IMR-90 (cell line): ENCODE data around the gene TMEM144. TPM values are rescaled to one million over a fixed set of nuclear protein-coding genes. Genes with fewer than 3 reads are reported as not detected.

ENCODE experiments used
- ATAC-seq: fragments of 200-7000 bp; cut with Tn5 transposase; 2 replicates; pipeline ENCODE4 v1.9.1; 2020; ENCODE audit warnings: low read depth, mild to moderate bottlenecking, moderate library complexity
- BruUV-seq: library from RNA; stranded (reverse); fragments of 400-500 nt; replicated peaks from 2 replicates; lab custom pipeline; 2021; lab: Mats Ljungman, UMichigan
- CTCF ChIA-PET: fragments of 300-600 bp; formaldehyde crosslinking; extraction: SDS; loops from one replicate; lab custom pipeline; 2021; ENCODE audit warnings: antibody characterized with exemption; lab: Yijun Ruan, JAX
- POLR2A ChIA-PET: fragments of 300-600 bp; sonication (Branson Sonifier 250); formaldehyde crosslinking; loops from one replicate; lab custom pipeline; 2022; ENCODE audit warnings: antibody characterized with exemption; ENCODE audit not compliant: unreplicated experiment; lab: Charles Lee
- DNase-seq: peaks from one replicate; pipeline ENCODE4 v3.0.0; 2013
- H2AFZ ChIP-seq: replicated peaks from 2 replicates; pipeline ENCODE3; 2013; ENCODE audit warnings: low read length, mild to moderate bottlenecking; ENCODE audit not compliant: poor library complexity
- H2AK5ac ChIP-seq: 2 replicates; pipeline ENCODE4 v1.6.1; 2013; ENCODE audit warnings: low read depth, low read length, inconsistent platforms
- H2AK9ac ChIP-seq: replicated peaks from 2 replicates; pipeline ENCODE3; 2013; ENCODE audit warnings: mild to moderate bottlenecking, low read depth, low read length, moderate library complexity; ENCODE audit not compliant: poor library complexity
- H2BK120ac ChIP-seq: 2 replicates; pipeline ENCODE4 v1.6.1; 2013; ENCODE audit warnings: low read depth, low read length, inconsistent platforms
- H2BK15ac ChIP-seq: 3 replicates; pipeline ENCODE4 v1.6.1; 2013; ENCODE audit warnings: low read depth, low read length, inconsistent platforms
- H2BK20ac ChIP-seq: 2 replicates; pipeline ENCODE4 v1.6.1; 2013; ENCODE audit warnings: low read depth, mild to moderate bottlenecking, inconsistent platforms, low read length, moderate library complexity
- H2BK5ac ChIP-seq: 2 replicates; pipeline ENCODE4 v1.6.1; 2013; ENCODE audit warnings: mild to moderate bottlenecking, low read depth, low read length, inconsistent platforms; ENCODE audit not compliant: poor library complexity, severe bottlenecking
- H3K14ac ChIP-seq: replicated peaks from 2 replicates; pipeline ENCODE4 v1.6.1; 2013; ENCODE audit warnings: low read depth, low read length, inconsistent platforms
- H3K18ac ChIP-seq: 2 replicates; pipeline ENCODE4 v1.6.1; 2013; ENCODE audit warnings: low read depth, low read length, control low read depth
- H3K23ac ChIP-seq: 2 replicates; pipeline ENCODE4 v1.6.1; 2013; ENCODE audit warnings: low read depth, low read length, inconsistent platforms
- H3K27ac ChIP-seq: 2 replicates; pipeline ENCODE4 v1.5.1; 2013; ENCODE audit warnings: mild to moderate bottlenecking, control low read depth, low read length; ENCODE audit not compliant: insufficient read depth
- H3K27me3 ChIP-seq: 2 replicates; pipeline ENCODE4 v1.6.1; 2013; ENCODE audit warnings: low read length; ENCODE audit not compliant: control insufficient read depth, insufficient read depth
- H3K36me3 ChIP-seq: 2 replicates; pipeline ENCODE4 v1.6.1; 2013; ENCODE audit warnings: low read length, mixed read lengths; ENCODE audit not compliant: control insufficient read depth, insufficient read depth
- H3K4ac ChIP-seq: 2 replicates; pipeline ENCODE4 v1.6.1; 2013; ENCODE audit warnings: low read depth, low read length, inconsistent platforms
- H3K4me1 ChIP-seq: 2 replicates; pipeline ENCODE4 v1.6.1; 2013; ENCODE audit warnings: low read length, mixed read lengths; ENCODE audit not compliant: control insufficient read depth, insufficient read depth
- H3K4me2 ChIP-seq: 2 replicates; pipeline ENCODE4 v1.6.1; 2013; ENCODE audit warnings: low read depth, mild to moderate bottlenecking, control low read depth, low read length, moderate library complexity
- H3K4me3 ChIP-seq: 2 replicates; pipeline ENCODE4 v1.5.1; 2013; ENCODE audit warnings: low read depth, mild to moderate bottlenecking, control low read depth, low read length, moderate library complexity; ENCODE audit not compliant: insufficient read depth
- H3K56ac ChIP-seq: 2 replicates; pipeline ENCODE4 v1.6.1; 2013; ENCODE audit warnings: low read length, inconsistent platforms; ENCODE audit not compliant: insufficient read depth; ENCODE audit errors: extremely low read depth
- H3K79me1 ChIP-seq, 2 experiments: 2 replicates each; pipeline ENCODE4 v1.6.1; 2013; ENCODE audit warnings: low read length in 2 of 2, inconsistent platforms in 1 of 2, low read depth in 1 of 2
- H3K9ac ChIP-seq: 2 replicates; pipeline ENCODE4 v1.6.1; 2013; ENCODE audit warnings: low read depth, low read length, control low read depth
- H3K9me1 ChIP-seq: 2 replicates; pipeline ENCODE4 v1.6.1; 2013; ENCODE audit warnings: low read length, inconsistent platforms; ENCODE audit not compliant: insufficient read depth
- H3K9me3 ChIP-seq: 2 replicates; pipeline ENCODE4 v1.6.1; 2013; ENCODE audit warnings: low read length; ENCODE audit not compliant: control insufficient read depth, insufficient read depth
- H4K20me1 ChIP-seq: 2 replicates; pipeline ENCODE4 v1.6.1; 2013; ENCODE audit warnings: low read length, inconsistent platforms; ENCODE audit not compliant: insufficient read depth
- H4K5ac ChIP-seq: 2 replicates; pipeline ENCODE4 v1.6.1; 2013; ENCODE audit warnings: mild to moderate bottlenecking, low read depth, low read length, control low read depth
- H4K8ac ChIP-seq, 2 experiments: 2 replicates each; pipeline ENCODE4 v1.6.1; 2013; ENCODE audit warnings: low read depth in 2 of 2, low read length in 2 of 2, control low read depth in 1 of 2, inconsistent platforms in 1 of 2
- H4K91ac ChIP-seq: 2 replicates; pipeline ENCODE4 v1.6.1; 2013; ENCODE audit warnings: low read depth, low read length, inconsistent platforms; ENCODE audit not compliant: insufficient read depth
- BHLHE40 ChIP-seq: fragments of 150-350 bp; IDR thresholded peaks from 2 replicates; pipeline ENCODE4 v1.6.1; 2016; ENCODE audit warnings: mild to moderate bottlenecking, low read depth, low read length
- CEBPB ChIP-seq: IDR thresholded peaks from 2 replicates; pipeline ENCODE4 v1.6.1; 2012; ENCODE audit warnings: low read depth, low read length, improper control_type of control experiment
- CHD1 ChIP-seq: IDR thresholded peaks from 2 replicates; pipeline ENCODE4 v1.6.1; 2012; ENCODE audit warnings: low read depth, low read length, improper control_type of control experiment
- WGBS, 2 experiments: methylation state at CpG; one replicate each; pipeline versions ENCODE4 v1.1.5 to v1.1.7; 2013; ENCODE audit warnings: missing lambda C conversion rate in 2 of 2; ENCODE audit not compliant: insufficient read length in 1 of 2; ENCODE audit errors: extremely low coverage in 2 of 2; 5-methylcytosine and 5-hydroxymethylcytosine counted together
- dilution Hi-C: fragments of 300-500 bp; cut with HindIII; formaldehyde crosslinking; loops from one replicate; pipeline ENCODE4 v1.14.3; 2018; ENCODE audit warnings: low sequenced_read_pairs; ENCODE audit not compliant: unreplicated experiment
- in situ Hi-C: fragments of 300-500 bp; cut with MboI; formaldehyde crosslinking; loops from 3 replicates; pipeline ENCODE4 v1.14.3; 2019; ENCODE audit warnings: low sequenced_read_pairs, inconsistent platforms, mixed read lengths
- intact Hi-C: fragments of 100-400 bp; cut with micrococcal nuclease; formaldehyde crosslinking; loops from 2 replicates; pipeline ENCODE4 v1.10.0; 2022
- polyA plus RNA-seq, 3 experiments: library from polyadenylated mRNA; depleted of rRNA; stranded (reverse); fragments of >200 nt; gene quantifications; 2 replicates each; pipeline ENCODE4 v1.2.3, GENCODE V29; 2012; ENCODE audit warnings: low replicate concordance in 1 of 3
- total RNA-seq: library from RNA; depleted of rRNA; stranded (reverse); fragments of >200 nt; gene quantifications from 2 replicates; pipeline ENCODE4 v1.2.3, GENCODE V29; 2012

The TMEM144 gene
- total and polyA plus RNA-seq, 2 of the 4 experiments (the other 2 are of a cell fraction), result 0.58 to 2.2 TPM

- dilution Hi-C loops (no loop called here), in situ Hi-C loops (no loop called here)
- no TSS peak for BruUV-seq
These were observed 84.8 kb downstream of the TMEM144 start for GRCh38 chr4:158295053-158295452.

More at GRCh38 chr4:158295053-158295452, 84.8 kb downstream of the TMEM144 start:
- Histone ChIP-seq H3K18ac (no peak overlapping the region), H4K5ac (no peak overlapping the region), H4K91ac (no peak overlapping the region), H3K4ac (no peak overlapping the region), H3K56ac (no peak overlapping the region), H3K27me3 (no peaks in the 10 kb centered on the region), H3K4me1 (no peaks in the 10 kb centered on the region), H3K4me3 (no peak overlapping the region), H4K20me1 (no peaks in the 10 kb centered on the region), H2BK5ac (no peak overlapping the region), H3K9ac (no peak overlapping the region), H3K23ac (no peak overlapping the region), H2BK120ac (no peak overlapping the region), H3K4me2 (no peak overlapping the region), H2BK20ac (no peak overlapping the region), H3K79me1 (no peaks in the 10 kb centered on the region), H3K14ac (no peak overlapping the region), H4K8ac (no peak overlapping the region), H3K9me3 (no peaks in the 10 kb centered on the region; the same call in 1 of the 2 replicates), H2BK15ac (no peak overlapping the region), H3K9me1 (no peaks in the 10 kb centered on the region), H2AFZ (no peak overlapping the region), H2AK5ac (no peak overlapping the region), H2AK9ac (no peak overlapping the region), H3K27ac (no peak overlapping the region), H3K36me3 (no peaks in the 10 kb centered on the region)
- TF ChIP-seq CHD1 (no peak), BHLHE40 (no peak), CEBPB (peak; percentile 58)
- ATAC-seq, result no peak
- WGBS, 2 experiments, result no CpG with 5 or more reads among the region's 2 CpGs
- intact Hi-C loops, result no loop called here
- no peak for DNase-seq
- ChIA-PET POLR2A (no interaction called here), CTCF (no interaction called here)
